HG02678 (cell line): Measurements from ENCODE around the gene CNTN1.

Experiments
- ATAC-seq: cut with Tn5 transposase; IDR thresholded peaks from one replicate; pipeline ENCODE4 v1.9.1; 2021; ENCODE audit warnings: mild to moderate bottlenecking, moderate library complexity; ENCODE audit not compliant: unreplicated experiment

The CNTN1 gene

GRCh38 chr12:40834321-40834720 lies 142.1 kb downstream of the CNTN1 start:
- ATAC-seq, result no peak

- no peak for ATAC-seq
Measured at GRCh38 chr12:40837891-40838429, 145.7 kb downstream of the CNTN1 start.

GRCh38 chr12:40843495-40843894 lies 151.3 kb downstream of the CNTN1 start:
- ATAC-seq, result no peak

- no peak for ATAC-seq
Measured at GRCh38 chr12:40853221-40853620, 161.0 kb downstream of the CNTN1 start.

- no peak for ATAC-seq
Measured at GRCh38 chr12:40854604-40855003, 162.4 kb downstream of the CNTN1 start.

- ATAC-seq, result no peak
Measured at GRCh38 chr12:40864891-40865290, 172.7 kb downstream of the CNTN1 start.

- ATAC-seq, result no peak
Measured at GRCh38 chr12:40870981-40871380, 178.7 kb downstream of the CNTN1 start.

GRCh38 chr12:40874868-40875267 lies 182.6 kb downstream of the CNTN1 start:
- no peak for ATAC-seq

GRCh38 chr12:40889329-40889728 lies 197.1 kb downstream of the CNTN1 start:
- ATAC-seq, result no peak

GRCh38 chr12:40892528-40892927 lies 200.3 kb downstream of the CNTN1 start:
- ATAC-seq, result no peak

- no peak for ATAC-seq
Measured at GRCh38 chr12:40898505-40898904, 206.3 kb downstream of the CNTN1 start.

GRCh38 chr12:40903040-40903439 lies 210.8 kb downstream of the CNTN1 start:
- ATAC-seq, result no peak

- ATAC-seq, result peak; percentile 91
Measured at GRCh38 chr12:40907115-40907527, 214.9 kb downstream of the CNTN1 start.

GRCh38 chr12:40911676-40912075 lies 219.4 kb downstream of the CNTN1 start:
- ATAC-seq, result no peak

GRCh38 chr12:40915172-40915571 lies 222.9 kb downstream of the CNTN1 start:
- no peak for ATAC-seq

GRCh38 chr12:40917561-40917960 lies 225.3 kb downstream of the CNTN1 start:
- ATAC-seq, result no peak

- no peak for ATAC-seq
Measured at GRCh38 chr12:40921563-40922163, 229.4 kb downstream of the CNTN1 start.

GRCh38 chr12:40937891-40938290 lies 245.7 kb downstream of the CNTN1 start:
- ATAC-seq, result no peak

GRCh38 chr12:40942326-40942725 lies 250.1 kb downstream of the CNTN1 start:
- ATAC-seq, result no peak

GRCh38 chr12:40945772-40946171 lies 253.5 kb downstream of the CNTN1 start:
- ATAC-seq, result no peak

- no peak for ATAC-seq
Measured at GRCh38 chr12:40946612-40947194, 254.5 kb downstream of the CNTN1 start.

GRCh38 chr12:40947797-40948196 lies 255.6 kb downstream of the CNTN1 start:
- no peak for ATAC-seq

- no peak for ATAC-seq
Measured at GRCh38 chr12:40953076-40953475, 260.8 kb downstream of the CNTN1 start.
